Measurements from ENCODE around the gene SCAI. TPM values are rescaled to one million over a fixed set of nuclear protein-coding genes. Genes with fewer than 3 reads are reported as not detected.
A peak's percentile ranks its signal among the peaks of the same experiment; 100 is the strongest.
"Not testable (repeated sequence)": the region's sequence is repeated elsewhere in the genome, so short reads cannot be mapped to it uniquely, and the experiment has no call there.

The SCAI gene
- total RNA-seq, 2 donors from 2014 or later, result 14.5 to 16.9 TPM

DNA sequence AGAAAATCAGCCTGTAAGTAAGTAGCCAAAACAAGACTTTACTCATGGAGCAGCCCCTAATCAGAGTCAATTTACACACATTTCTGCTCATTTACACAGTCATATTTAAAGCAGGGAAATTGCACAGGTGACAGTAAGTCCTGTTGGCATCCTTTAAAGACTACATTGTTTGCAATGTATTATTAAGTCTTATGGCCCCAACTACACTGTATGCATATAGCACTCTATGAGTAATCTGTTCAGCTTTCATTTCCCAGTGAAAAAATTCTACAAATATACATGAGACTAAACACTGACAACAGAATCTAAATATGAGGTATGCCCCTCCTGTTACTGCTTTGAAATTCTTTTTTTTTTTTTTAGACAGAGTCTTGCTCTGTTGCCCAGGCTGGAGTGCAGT lies 26.6 kb upstream of the SCAI start:
- no peak for DNase-seq
- Mint-ChIP-seq H3K4me1 (ENCODE audit: low read depth) (peaks cover 23% of the 10 kb centered on the region), H3K27me3 (ENCODE audit: low read depth) (no peaks in the 10 kb centered on the region), H3K36me3 (ENCODE audit: insufficient read depth in 2 of 2) (peaks cover 0 to 14% of the 10 kb centered on the region in 2 donors), H3K4me3 (no peak overlapping the region), H3K27ac (no peak overlapping the region), H3K9me3 (no peaks in the 10 kb centered on the region)
- peak in 1 of 2 donors; percentile 53 for ATAC-seq (replicated peaks in 1 of 2)

DNA sequence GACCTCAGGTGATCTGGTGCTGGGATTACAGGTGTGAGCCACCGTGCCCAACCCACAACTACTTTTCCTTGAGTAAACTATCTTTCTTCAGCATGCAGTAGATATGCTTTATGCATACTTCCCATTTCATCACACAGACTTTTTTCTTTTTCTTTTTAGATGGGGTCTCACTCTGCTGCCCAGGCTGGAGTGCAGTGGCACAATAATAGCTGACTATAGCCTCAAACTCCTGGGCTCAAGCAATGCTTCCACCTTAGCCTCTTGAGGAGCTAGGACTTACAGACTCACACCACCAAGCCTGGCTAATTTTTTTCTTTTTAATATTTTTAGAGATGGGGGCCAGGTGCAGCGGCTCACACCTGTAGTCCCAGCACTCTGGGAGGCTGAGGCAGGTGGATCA lies 23.4 kb upstream of the SCAI start:
- peaks cover 8% of the 10 kb centered on the region for H3K4me1 Mint-ChIP-seq (ENCODE audit: low read depth)
- ATAC-seq (replicated peaks in 1 of 2) (no peak), DNase-seq (no peak)
- H3K36me3 Mint-ChIP-seq (ENCODE audit: insufficient read depth in 2 of 2), result peaks cover 0 to 16% of the 10 kb centered on the region in 2 donors
- H3K27ac Mint-ChIP-seq, result no peak overlapping the region
- H3K27me3 Mint-ChIP-seq (ENCODE audit: low read depth), result no peaks in the 10 kb centered on the region
- no peaks in the 10 kb centered on the region for H3K9me3 Mint-ChIP-seq
- no peak overlapping the region for H3K4me3 Mint-ChIP-seq

DNA sequence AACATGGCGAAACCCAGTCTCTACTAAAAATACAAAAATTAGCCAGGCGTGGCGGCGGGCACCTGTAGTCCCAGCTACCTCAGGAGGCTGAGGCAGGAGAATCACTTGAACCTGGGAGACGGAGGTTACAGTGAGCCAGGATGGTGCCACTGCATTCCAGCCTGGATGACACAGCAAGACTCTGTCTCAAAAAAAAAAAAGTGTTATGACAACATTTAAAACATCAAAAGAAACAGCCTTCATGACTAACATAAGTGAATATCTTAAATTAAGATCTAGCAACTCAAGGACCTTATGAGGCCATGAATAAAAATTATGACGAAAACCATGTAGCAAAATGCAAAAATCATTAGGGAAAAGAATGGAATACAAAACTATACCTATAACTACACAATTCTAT lies 19.6 kb upstream of the SCAI start:
- H3K36me3 Mint-ChIP-seq (ENCODE audit: insufficient read depth in 2 of 2); ATAC-seq (replicated peaks in 1 of 2); H3K27me3 Mint-ChIP-seq (ENCODE audit: low read depth); H3K9me3 Mint-ChIP-seq; H3K4me3 Mint-ChIP-seq; DNase-seq; H3K27ac Mint-ChIP-seq: not testable (repeated sequence)
- peaks cover 16% of the 10 kb centered on the region for H3K4me1 Mint-ChIP-seq (ENCODE audit: low read depth)

DNA sequence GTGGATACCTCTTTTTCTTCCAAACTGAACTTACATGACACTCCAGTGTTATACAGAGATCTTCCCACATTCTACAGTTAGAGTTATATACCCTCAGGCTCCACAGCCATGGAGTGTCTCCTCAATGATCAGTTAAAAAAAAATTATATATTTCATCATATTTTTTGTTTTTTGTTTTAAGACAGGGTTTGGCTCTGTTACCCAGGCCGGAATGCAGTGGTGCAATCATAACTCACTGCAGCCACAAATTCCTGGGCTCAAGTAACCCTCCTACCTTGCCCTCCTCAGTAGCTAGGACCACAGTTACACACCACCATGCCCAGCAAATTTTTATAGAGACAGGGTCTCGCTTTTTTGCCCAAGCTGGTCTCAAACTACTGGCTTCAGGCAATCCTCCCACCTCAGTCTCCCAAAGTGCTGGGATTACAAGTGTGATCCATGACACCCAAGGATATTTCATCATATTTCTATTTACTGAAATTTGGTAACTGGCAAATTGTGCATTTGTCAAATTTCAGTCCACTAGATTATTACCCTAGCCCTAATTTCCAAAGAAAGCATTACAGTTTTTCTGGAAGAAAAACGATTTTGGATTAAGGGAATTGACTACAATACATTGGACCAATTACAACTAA lies 18.1 kb upstream of the SCAI start:
- H3K27me3 Mint-ChIP-seq (ENCODE audit: low read depth), result no peaks in the 10 kb centered on the region
- peaks cover 16% of the 10 kb centered on the region for H3K4me1 Mint-ChIP-seq (ENCODE audit: low read depth)
- no peaks in the 10 kb centered on the region for H3K9me3 Mint-ChIP-seq
- DNase-seq (no peak), ATAC-seq (replicated peaks in 1 of 2) (no peak)
- H3K36me3 Mint-ChIP-seq (ENCODE audit: insufficient read depth in 2 of 2), result peaks cover 0 to 11% of the 10 kb centered on the region in 2 donors
- no peak overlapping the region for H3K4me3 Mint-ChIP-seq
- H3K27ac Mint-ChIP-seq, result peak overlapping the region; percentile 89

DNA sequence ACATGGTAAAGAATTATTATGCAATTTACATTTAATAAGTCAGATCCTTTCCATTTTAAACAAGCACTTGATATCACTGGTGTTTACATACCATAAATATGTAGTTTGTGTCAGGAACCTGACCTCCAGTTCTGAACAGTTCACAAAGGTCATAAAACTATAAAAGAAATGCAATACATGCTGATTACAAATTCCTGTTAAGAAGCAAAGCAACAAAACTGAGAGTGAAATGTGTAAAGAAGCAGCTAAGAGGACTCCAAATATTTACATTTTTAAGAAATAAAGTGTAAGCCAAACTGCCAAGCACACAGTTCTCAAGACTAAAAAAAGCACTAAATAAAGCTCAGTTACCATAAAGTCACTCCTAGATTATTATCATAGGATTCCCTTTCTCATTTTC lies 17.4 kb upstream of the SCAI start:
- peaks cover 16% of the 10 kb centered on the region for H3K4me1 Mint-ChIP-seq (ENCODE audit: low read depth)
- peaks cover 0 to 11% of the 10 kb centered on the region in 2 donors for H3K36me3 Mint-ChIP-seq (ENCODE audit: insufficient read depth in 2 of 2)
- peak overlapping the region; percentile 89 for H3K27ac Mint-ChIP-seq
- no peaks in the 10 kb centered on the region for H3K9me3 Mint-ChIP-seq
- DNase-seq (no peak), ATAC-seq (replicated peaks in 1 of 2) (no peak)
- H3K27me3 Mint-ChIP-seq (ENCODE audit: low read depth), result no peaks in the 10 kb centered on the region
- no peak overlapping the region for H3K4me3 Mint-ChIP-seq

DNA sequence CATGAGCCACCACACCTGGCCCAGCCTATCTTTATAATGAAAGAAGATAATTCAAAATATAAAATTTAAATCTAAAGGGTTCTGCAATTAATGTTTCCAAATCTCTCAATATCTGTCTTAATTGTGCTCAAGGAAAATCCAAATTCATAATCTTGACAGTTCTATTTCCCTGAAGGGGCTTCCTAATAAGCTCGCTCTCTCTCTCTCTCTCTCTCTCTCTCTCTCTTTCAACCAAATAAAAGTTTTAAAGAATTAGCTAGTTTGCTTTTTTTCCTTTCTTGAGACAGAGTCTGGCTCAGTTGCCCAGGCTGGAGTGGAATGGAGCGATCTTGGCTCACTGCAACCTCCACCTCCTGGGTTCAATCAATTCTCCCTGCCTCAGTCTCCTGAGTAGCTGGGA lies 13.2 kb upstream of the SCAI start:
- DNase-seq, result no peak

DNA sequence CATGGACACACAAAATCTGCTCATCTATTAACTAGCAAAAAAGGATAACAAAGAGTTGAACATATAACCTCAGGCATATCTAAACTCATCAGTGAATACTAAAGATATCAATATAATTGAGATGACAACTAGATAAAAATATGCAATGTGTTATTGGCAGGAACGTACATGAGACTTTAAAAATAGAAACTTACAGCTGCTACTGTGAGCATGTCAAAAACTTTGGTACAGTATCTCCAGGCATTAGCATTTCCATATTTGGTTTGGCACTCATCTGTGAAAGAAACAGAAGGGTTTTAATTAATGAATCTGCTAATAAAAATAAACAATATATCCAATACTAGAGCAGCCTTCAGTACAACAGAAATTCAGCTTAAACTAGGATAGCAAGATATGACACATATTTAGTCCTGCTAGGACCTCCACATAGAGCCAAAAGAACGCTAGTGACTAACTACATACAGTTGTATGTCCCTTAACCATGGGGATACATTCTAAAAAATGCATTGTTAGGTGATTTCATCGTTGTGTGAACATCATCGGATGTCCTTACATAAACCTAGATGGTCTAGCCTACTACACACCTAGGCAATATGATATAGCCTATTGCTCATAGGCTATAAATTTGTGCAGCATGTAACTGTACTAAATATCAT lies 10.5 kb upstream of the SCAI start:
- H3K36me3 Mint-ChIP-seq (ENCODE audit: insufficient read depth in 2 of 2), result peaks cover 0 to 19% of the 10 kb centered on the region in 2 donors
- no peak overlapping the region for H3K4me3 Mint-ChIP-seq
- H3K4me1 Mint-ChIP-seq (ENCODE audit: low read depth), result no peaks in the 10 kb centered on the region
- DNase-seq (no peak), ATAC-seq (replicated peaks in 1 of 2) (no peak)
- H3K27me3 Mint-ChIP-seq (ENCODE audit: low read depth), result no peaks in the 10 kb centered on the region
- H3K9me3 Mint-ChIP-seq, result no peaks in the 10 kb centered on the region
- no peak overlapping the region for H3K27ac Mint-ChIP-seq

More for the DNA sequence above, 13.2 kb upstream of the SCAI start:
- Mint-ChIP-seq H3K9me3 (no peaks in the 10 kb centered on the region), H3K27ac (no peak overlapping the region), H3K4me3 (no peak overlapping the region), H3K4me1 (ENCODE audit: low read depth) (peaks cover 7% of the 10 kb centered on the region), H3K36me3 (ENCODE audit: insufficient read depth in 2 of 2) (peaks cover 0 to 16% of the 10 kb centered on the region in 2 donors), H3K27me3 (ENCODE audit: low read depth) (no peaks in the 10 kb centered on the region)
- no peak for ATAC-seq (replicated peaks in 1 of 2)

DNA sequence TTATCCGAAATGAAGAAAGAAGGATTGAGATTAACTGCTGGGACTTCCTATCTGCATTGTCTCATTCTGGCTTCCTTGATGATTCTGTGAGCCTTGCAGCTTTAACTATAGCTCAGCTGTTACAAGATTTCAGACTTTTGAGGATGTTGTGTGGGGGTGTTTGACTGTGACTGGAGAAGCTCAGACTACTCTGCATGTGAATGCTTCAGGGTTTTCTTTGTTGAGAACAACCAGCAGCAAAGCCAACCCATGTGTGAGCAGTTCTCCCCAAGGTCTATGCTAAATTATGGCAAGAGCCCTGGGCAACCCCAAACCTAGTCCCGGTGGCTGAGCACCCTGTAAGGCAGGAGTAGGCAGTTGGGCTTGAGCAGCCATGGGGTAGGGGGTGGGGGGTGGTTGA lies 8.4 kb upstream of the SCAI start:
- Mint-ChIP-seq H3K9me3 (no peaks in the 10 kb centered on the region), H3K4me1 (ENCODE audit: low read depth) (peaks cover 3% of the 10 kb centered on the region), H3K27me3 (ENCODE audit: low read depth) (no peaks in the 10 kb centered on the region), H3K4me3 (no peak overlapping the region), H3K27ac (no peak overlapping the region), H3K36me3 (ENCODE audit: insufficient read depth in 2 of 2) (peaks cover 0 to 13% of the 10 kb centered on the region in 2 donors)
- ATAC-seq (replicated peaks in 1 of 2) (no peak), DNase-seq (no peak)

DNA sequence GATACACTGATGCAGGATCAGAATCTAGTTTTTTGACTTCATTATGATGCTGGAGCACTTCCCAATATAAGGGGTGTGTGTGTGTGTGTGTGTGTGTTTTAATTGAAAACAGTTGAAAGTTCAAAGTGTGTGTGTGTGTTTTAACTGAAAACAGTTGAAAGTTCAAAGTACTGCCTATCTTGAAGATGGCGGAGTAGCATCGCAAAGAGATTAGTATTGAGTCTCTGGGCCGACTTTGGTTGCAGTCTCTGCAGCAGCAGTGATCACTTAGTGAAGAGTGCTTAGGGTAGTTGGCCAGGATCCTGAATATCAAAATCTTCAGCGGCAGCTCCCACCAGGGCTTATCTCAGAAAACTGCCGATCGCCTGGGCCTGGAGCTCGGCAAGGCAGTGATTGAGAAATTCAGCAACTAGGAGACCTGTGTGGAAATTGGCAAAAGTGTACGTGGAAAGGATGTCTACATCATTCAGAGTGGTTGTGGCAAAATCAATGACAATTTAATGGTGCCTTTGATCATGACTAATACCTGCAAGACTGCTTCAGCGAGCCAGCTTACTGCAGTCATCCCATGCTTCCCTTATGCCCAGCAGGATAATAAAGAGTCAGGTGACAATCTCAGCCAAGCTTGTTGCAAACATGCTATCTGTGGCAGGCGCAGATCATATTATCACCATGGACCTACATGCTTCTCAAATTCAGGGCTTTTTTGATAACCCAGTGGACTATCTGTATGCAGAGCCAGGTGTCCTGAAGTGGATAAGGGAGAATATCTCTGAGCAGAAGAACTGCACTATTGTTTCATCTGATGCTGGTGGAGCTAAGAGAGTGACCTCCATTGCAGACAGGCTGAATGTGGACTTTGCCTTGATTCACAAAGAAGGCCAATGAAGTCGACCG lies 7.3 kb upstream of the SCAI start:
- no peaks in the 10 kb centered on the region for H3K27me3 Mint-ChIP-seq (ENCODE audit: low read depth)
- H3K9me3 Mint-ChIP-seq, result no peaks in the 10 kb centered on the region
- no peak overlapping the region for H3K27ac Mint-ChIP-seq
- ATAC-seq (replicated peaks in 1 of 2) (no peak), DNase-seq (no peak)
- no peak overlapping the region for H3K4me3 Mint-ChIP-seq
- peaks cover 10% of the 10 kb centered on the region for H3K4me1 Mint-ChIP-seq (ENCODE audit: low read depth)
- peaks cover 0 to 12% of the 10 kb centered on the region in 2 donors for H3K36me3 Mint-ChIP-seq (ENCODE audit: insufficient read depth in 2 of 2)

DNA sequence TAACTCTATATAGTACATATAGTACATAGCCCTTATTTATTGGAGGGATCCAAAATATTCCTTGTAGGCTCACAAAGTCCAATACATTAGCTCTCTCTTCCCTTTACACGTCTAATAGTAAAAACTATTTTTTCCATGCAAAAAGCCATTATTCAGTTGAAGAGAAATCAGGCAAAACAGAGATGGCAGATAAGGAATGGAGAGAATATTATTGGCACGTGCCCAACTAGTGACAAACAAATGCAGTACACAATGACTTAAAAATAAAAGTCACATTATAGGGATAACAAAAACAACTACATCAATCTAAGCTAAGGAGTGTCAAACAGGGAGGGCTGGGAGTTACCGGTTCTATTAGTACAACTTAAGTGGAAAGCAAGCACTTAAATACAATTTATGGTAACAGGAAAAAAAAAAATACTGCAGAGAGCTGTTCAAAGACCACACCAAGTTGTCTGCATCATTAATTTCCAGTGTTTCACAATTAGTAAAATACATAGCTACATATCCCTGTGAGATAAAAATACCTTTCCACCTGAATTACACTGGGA lies 4.1 kb upstream of the SCAI start:
- ATAC-seq (replicated peaks in 1 of 2) (no peak), DNase-seq (no peak)
- H3K36me3 Mint-ChIP-seq (ENCODE audit: insufficient read depth in 2 of 2), result peaks cover 3 to 6% of the 10 kb centered on the region in 2 donors
- peaks cover 20% of the 10 kb centered on the region for H3K4me1 Mint-ChIP-seq (ENCODE audit: low read depth)
- no peak overlapping the region for H3K4me3 Mint-ChIP-seq
- peak overlapping the region; percentile 38 for H3K27ac Mint-ChIP-seq
- no peaks in the 10 kb centered on the region for H3K9me3 Mint-ChIP-seq
- H3K27me3 Mint-ChIP-seq (ENCODE audit: low read depth), result no peaks in the 10 kb centered on the region

DNA sequence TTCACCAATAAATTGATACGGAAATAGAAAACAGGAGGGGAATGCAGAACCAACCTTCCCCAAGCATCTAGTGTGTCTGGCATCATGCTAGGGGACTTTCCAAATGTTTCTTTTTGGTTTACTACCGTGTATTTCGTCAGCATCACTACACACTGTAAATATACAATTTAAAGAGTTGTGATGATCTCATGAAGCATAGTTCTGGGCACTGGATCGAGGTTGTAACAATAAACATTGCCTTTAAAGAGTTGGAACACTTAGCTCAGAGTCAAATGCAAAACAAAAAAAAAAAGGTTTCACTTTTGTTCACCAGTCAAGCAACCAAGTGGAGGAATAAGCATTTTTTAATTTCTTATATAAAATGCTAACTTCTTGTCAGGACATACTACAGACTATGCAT lies 2.9 kb upstream of the SCAI start:
- ATAC-seq (replicated peaks in 1 of 2) (peak in 1 of 2 donors; percentile 6), DNase-seq (no peak)
- H3K27ac Mint-ChIP-seq, result peak overlapping the region; percentile 85
- H3K36me3 Mint-ChIP-seq (ENCODE audit: insufficient read depth in 2 of 2), result peaks cover 4 to 7% of the 10 kb centered on the region in 2 donors
- no peaks in the 10 kb centered on the region for H3K27me3 Mint-ChIP-seq (ENCODE audit: low read depth)
- peak overlapping the region in 1 of 2 donors; percentile 33 for H3K4me3 Mint-ChIP-seq
- H3K4me1 Mint-ChIP-seq (ENCODE audit: low read depth), result peaks cover 29% of the 10 kb centered on the region
- H3K9me3 Mint-ChIP-seq, result no peaks in the 10 kb centered on the region

DNA sequence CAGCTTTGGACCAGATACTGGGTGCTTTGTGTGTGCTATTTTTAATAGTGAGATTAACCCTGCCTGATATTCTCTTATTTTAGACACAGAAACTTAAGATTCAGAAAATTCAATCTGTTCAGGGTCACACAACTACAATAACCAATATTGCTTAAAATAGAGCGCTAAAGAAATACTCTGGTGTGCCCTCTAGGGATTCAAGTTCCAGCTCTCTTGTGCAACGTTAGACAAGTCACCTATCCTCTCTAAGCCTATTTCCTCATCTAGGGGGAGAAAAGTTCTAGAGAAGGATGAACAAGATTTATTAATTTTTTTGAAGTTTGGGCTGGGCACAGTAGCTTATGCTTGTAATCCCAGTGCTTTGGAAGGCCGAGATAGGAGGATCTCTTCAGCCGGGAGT lies 2.1 kb upstream of the SCAI start:
- no peak for ATAC-seq (replicated peaks in 1 of 2)
- Mint-ChIP-seq H3K36me3 (ENCODE audit: insufficient read depth in 2 of 2) (peaks cover 4 to 7% of the 10 kb centered on the region in 2 donors), H3K9me3 (no peaks in the 10 kb centered on the region), H3K4me3 (no peak overlapping the region), H3K4me1 (ENCODE audit: low read depth) (peaks cover 29% of the 10 kb centered on the region), H3K27me3 (ENCODE audit: low read depth) (no peaks in the 10 kb centered on the region), H3K27ac (no peak overlapping the region)
- DNase-seq, result no peak

Measured in activated T-cell treated with anti-CD3 and anti-CD28 coated beads, Interleukin-2, amount 50 U/mL, for 72 hours (primary cell).